ENCODE measurements around the gene DCHS2.

The DCHS2 gene

GRCh38 chr4:154450966-154451365, 40.6 kb downstream of the DCHS2 start:
- no peak for DNase-seq

DNA sequence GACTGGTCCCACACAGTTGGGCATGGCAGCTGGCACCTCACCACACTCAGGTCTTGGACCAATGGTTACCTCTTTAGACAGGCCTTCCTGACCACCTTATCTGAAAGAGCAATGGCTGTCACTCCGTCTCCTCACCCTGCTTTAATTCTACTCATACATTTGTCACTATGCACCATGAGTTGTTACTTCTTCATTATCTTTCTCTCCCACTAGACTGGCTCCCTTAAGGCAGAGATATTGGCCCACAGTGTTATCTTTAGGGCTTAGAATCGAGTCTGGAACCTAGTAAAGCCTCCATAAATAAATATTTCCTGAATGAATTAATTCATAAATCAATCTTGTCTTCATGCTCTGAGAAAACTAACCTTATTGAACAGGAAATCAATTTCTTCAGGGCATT, 46.6 kb downstream of the DCHS2 start:
- no peak for DNase-seq

DNA sequence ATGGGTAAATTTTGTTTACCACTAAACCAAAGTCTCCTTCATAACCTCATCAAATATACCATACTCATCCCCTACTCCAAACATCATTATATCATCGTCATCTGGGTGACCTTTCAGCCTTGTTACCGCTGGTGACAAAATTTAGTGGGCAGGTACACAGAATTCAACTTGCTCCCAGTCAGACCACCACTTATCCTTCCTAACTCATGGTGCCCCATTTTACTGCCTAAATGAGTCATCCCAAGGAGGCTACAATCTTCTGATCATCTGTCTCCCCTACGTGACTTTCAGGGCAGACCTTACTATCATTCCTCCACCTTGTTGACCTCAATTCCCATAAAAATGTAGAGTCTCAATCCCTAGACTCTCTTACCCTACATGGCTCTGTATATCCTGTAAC, 49.6 kb downstream of the DCHS2 start:
- DNase-seq = no peak

- DNase-seq = no peak
Measured at GRCh38 chr4:154441124-154441523, 50.5 kb downstream of the DCHS2 start.

DNA sequence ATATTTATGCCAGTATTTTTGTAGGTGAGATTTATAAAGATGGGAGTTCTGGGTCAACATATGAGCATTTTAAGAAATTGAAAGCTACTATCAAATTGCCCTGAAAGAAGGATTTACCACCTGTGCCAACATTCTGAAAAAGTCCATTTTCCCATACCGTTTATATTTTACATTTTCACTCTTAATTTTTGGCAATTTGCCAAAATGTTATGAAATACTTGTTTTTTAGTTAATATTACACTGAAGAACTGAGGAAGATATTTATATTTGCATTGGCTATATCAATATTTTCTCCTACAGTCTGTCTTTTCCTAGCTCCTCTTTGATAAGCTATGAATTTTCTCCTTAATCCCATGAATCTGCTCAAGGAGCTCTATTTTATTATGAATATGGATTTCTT, 52.4 kb downstream of the DCHS2 start:
- no peak for DNase-seq

- DNase-seq = no peak
Measured at GRCh38 chr4:154435895-154436294, 55.7 kb downstream of the DCHS2 start.

DNA sequence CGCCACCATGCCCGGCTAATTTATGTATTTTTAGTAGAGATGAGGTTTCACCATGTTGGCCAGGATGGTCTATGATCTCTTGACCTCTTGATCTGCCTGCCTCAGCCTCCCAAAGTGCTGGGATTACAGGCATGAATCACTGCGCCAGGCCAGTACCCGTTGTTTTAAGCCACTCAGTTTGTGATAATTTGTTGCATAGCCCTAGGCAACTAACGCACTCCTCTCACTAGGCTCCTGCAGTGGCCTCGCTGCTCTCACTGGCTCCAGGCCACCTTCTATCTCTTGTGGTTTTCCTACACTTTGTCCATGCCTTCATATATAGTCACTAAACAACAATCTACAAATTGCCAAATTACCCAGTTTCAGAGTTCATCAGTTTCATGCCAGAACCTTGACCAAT, 58.1 kb downstream of the DCHS2 start:
- DNase-seq = no peak

GRCh38 chr4:154429176-154429575, 62.4 kb downstream of the DCHS2 start:
- no peak for DNase-seq

DNA sequence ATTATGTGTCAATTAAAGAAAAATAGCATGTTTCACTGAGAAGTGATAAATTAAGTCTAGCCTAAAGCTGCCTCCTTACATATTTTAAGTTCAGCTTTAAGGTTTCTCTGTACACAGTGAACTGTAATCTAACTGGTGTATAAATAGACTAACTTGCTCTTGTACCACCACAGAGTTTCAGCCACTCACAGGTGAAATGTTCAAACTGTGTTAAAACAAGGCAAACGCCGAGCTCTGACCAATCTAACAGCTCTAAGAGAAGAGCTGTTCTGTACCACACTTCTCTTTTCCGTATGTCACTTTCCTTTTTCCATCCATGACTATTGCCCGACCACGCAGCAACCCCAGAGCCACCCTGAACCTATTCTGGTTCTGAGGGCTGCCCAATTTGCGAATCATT, 64.5 kb downstream of the DCHS2 start:
- no peak for DNase-seq

GRCh38 chr4:154425514-154425913, 66.1 kb downstream of the DCHS2 start:
- no peak for DNase-seq

DNA sequence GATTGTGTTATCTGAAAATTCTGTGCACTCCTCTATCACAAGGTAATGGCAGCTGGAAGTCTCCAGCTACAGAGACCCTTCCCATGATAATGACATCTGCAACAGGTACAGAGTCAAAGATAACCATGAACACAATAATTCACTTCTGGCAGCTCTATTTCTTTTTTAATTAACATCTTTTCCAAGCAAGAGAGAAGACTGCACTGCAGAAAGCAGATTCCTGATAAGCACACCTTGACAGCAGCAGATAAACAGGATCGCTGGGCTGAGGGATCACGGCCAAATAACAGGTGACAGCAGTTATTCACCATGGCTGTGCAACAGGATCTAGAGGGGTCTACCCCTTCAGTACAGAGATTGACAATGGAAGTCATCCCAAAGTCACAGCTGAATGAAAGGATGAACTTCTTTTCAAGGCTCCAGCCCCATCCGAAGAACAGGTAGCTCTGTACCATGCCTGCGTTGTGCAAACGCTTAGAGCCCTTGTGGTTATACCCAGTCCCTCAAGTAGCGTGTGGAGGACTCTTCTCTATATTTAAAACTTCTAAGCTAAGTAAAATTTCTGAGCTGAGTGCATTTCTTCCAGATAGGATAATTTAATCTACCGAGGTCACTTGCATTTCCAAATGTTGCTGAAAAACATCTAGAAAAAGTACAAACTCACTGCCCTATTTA, 66.7 kb downstream of the DCHS2 start:
- no peak for DNase-seq

- DNase-seq = no peak
Measured at GRCh38 chr4:154422152-154422551, 69.4 kb downstream of the DCHS2 start.

- DNase-seq = no peak
Measured at GRCh38 chr4:154421618-154422017, 70.0 kb downstream of the DCHS2 start.

- DNase-seq = no peak
Measured at GRCh38 chr4:154417373-154417673, 74.3 kb downstream of the DCHS2 start.

GRCh38 chr4:154416190-154416547, 75.4 kb downstream of the DCHS2 start:
- no peak for DNase-seq

GRCh38 chr4:154415313-154415712, 76.3 kb downstream of the DCHS2 start:
- DNase-seq = no peak

DNA sequence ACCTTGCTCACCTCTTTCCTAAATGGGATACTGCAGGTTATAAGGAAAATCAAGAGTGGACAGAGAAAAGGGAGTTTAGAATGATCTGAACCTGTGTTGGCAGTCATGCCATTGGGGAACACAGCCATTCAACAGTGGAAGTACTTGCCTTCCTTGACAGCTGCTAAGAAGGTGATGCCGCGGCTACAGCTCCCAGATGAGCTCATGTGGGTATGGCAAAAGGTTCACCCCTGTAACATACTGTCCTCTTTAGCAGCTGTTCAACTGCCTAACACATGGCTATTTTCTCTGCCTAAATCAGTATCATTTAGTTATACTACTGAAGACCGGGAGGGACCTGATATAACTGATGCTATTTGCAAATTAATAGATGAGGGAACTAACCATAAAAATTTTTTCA, 76.8 kb downstream of the DCHS2 start:
- DNase-seq = no peak

GRCh38 chr4:154414371-154414770, 77.2 kb downstream of the DCHS2 start:
- no peak for DNase-seq

DNA sequence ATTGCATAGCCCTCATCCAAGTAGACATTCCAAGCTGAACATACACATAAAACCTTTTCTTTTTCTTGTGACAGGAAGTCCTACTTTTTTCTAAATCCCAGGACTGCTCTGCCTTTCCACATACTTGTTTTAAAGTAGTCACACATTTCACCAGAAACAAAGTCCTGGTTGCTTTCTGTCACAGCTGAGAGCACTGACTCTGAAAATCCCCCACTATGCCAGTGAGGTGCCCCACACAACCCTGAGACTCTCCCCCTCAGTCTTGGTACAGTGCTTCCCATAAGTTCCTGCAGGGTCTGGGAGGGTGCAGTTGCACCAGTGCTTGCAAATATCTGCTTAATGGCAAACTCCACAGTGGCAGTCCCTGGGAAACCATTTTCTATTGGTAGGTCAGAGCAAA, 84.2 kb downstream of the DCHS2 start:
- DNase-seq = no peak

DNA sequence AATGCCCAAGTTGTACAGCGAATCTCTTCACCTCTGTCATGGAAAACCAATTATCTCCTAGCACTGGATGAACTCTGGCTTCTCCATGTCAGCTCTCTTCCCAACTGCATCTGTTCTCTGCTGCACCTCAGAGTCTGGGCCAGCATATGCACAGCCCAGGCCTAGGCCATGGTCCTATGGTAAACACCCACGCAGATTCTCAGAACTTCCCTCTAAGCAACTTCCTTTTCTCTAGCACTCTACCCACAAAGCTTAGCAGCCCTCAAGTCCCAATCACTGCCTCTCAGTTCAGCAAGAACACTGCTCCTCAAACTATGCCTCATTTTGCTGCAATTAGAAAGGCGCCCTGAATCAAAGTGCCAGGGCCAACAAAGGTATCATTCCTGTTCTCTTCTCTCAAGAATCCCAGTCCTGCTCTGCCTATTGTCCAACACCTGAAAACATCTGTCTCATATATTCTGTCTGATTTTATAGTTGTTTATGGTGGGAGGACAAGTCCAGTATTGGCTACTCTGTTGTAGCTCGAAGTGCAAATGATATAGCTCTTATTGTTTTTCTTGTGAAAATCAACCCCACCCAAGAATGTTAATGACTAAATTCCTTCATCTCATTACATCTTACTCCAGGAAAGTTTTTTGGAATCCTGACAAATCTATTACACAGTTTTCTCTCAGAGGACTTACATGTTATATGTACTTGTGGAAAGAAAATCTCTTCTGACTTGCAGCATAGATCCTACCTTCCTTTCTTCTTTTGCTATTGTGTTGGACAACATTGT, 85.4 kb downstream of the DCHS2 start:
- no peak for DNase-seq

GRCh38 chr4:154399259-154399974, 92.2 kb downstream of the DCHS2 start:
- no peak for DNase-seq

GRCh38 chr4:154390324-154390723, 101.3 kb downstream of the DCHS2 start:
- no peak for DNase-seq

DNA sequence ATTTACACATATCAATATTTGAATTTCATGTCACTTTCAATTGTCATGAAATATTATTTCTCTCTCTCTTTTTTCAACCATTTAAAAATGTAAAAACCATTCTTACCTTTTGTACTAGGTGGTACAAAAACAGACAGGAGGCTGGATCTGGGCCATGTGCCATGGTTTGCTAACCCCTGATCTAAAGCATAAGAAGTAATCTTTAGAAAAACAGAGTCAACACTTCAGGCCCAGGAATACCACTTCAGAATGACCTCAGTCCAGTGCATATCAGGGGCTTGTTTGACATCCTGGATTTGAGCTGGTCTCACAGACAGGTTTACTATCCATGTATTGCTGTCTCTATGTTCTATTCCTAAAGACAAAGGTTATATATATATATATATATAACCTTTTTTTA, 102.5 kb downstream of the DCHS2 start:
- no peak for DNase-seq

DNA sequence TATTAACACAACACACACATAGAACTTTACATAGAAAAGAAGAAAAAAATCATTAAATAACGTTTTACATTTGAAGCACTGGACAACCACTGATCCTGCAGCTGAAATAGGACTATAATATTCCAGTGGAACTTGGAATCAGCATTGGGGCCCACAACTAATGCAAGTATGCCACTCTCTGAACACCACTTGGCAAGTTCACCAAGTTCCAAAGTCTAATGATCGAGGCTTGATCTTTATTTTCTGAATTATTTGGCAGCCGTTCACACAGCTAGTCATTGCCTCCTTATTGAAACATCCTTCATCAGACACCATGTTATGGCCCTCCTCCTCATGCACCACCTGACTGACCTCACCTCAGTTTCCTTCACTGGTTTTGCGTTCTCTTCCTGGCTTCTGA, 107.6 kb downstream of the DCHS2 start:
- DNase-seq = no peak

All from activated CD8-positive, alpha-beta memory T cell treated with anti-CD3 and anti-CD28 coated beads, Interleukin-2, amount 50 U/mL, for 4 hours (primary cell).